OCI-LY7 (cell line): ENCODE measurements around the gene DMD.

Experiments used
- CTCF ChIP-seq: fragments of 200-600 bp; sonication (generic); conservative IDR thresholded peaks from 2 replicates; pipeline ENCODE4 v1.5.1; 2014; ENCODE audit warnings: mild to moderate bottlenecking, antibody characterized with exemption, low read length, moderate library complexity, mixed read lengths
- EZH2phosphoT487 ChIP-seq: fragments of 200-600 bp; sonication (generic); IDR thresholded peaks from 2 replicates; pipeline ENCODE4 v1.6.1; 2018; ENCODE audit warnings: low read depth, borderline replicate concordance, mild to moderate bottlenecking, mixed run types, antibody characterized with exemption, low read length, moderate library complexity, mixed read lengths

GRCh38 chrX:32533848-32534247 lies 677.5 kb downstream of the DMD start:
- no peak for TF ChIP-seq CTCF
- TF ChIP-seq EZH2phosphoT487, result no peak
